Right lobe of liver (tissue), 4 donors: Measurements from ENCODE around the gene RAB3A.

Source experiments
- POLR2A ChIP-seq: fragments of 450-650 bp; IDR thresholded peaks from one replicate; pipeline ENCODE4 v1.6.1; 2017; ENCODE audit warnings: antibody characterized with exemption, mild to moderate bottlenecking
- TF ChIP-seq, protein P1 (sequence below), 4 donors: fragments of 200-600 bp in 3 of 4; fragments of 450-650 bp in 1 of 4; IDR thresholded peaks; one replicate each; pipeline versions ENCODE4 v1.5.1 to v1.8.0; 2016 to 2022; ENCODE audit warnings: antibody characterized with exemption in 4 of 4, mild to moderate bottlenecking in 2 of 4
- donor health status: DM: no; HTN: no; CAD: no.
- donor health status: DM: no; HTN: no; CAD: no.
- donor health status: DM: no; HTN: yes; CAD: no.

GRCh38 chr19:18252370-18252717 lies 48.5 kb upstream of the RAB3A start:
- TF ChIP-seq, protein P1, sequence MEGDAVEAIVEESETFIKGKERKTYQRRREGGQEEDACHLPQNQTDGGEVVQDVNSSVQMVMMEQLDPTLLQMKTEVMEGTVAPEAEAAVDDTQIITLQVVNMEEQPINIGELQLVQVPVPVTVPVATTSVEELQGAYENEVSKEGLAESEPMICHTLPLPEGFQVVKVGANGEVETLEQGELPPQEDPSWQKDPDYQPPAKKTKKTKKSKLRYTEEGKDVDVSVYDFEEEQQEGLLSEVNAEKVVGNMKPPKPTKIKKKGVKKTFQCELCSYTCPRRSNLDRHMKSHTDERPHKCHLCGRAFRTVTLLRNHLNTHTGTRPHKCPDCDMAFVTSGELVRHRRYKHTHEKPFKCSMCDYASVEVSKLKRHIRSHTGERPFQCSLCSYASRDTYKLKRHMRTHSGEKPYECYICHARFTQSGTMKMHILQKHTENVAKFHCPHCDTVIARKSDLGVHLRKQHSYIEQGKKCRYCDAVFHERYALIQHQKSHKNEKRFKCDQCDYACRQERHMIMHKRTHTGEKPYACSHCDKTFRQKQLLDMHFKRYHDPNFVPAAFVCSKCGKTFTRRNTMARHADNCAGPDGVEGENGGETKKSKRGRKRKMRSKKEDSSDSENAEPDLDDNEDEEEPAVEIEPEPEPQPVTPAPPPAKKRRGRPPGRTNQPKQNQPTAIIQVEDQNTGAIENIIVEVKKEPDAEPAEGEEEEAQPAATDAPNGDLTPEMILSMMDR (IDR thresholded peaks at IDR 0.05): no peak
- TF ChIP-seq POLR2A: no peak
